IMR-90 (cell line): ENCODE data around the gene SFXN3. TPM values are rescaled to one million over a fixed set of nuclear protein-coding genes. Genes with fewer than 3 reads are reported as not detected.

ENCODE experiments used
- ATAC-seq: fragments of 200-7000 bp; cut with Tn5 transposase; 2 replicates; pipeline ENCODE4 v1.9.1; 2020; ENCODE audit warnings: low read depth, mild to moderate bottlenecking, moderate library complexity
- BruUV-seq: library from RNA; stranded (reverse); fragments of 400-500 nt; replicated peaks from 2 replicates; lab custom pipeline; 2021; lab: Mats Ljungman, UMichigan
- CTCF ChIA-PET: fragments of 300-600 bp; formaldehyde crosslinking; extraction: SDS; loops from one replicate; lab custom pipeline; 2021; ENCODE audit warnings: antibody characterized with exemption; lab: Yijun Ruan, JAX
- POLR2A ChIA-PET: fragments of 300-600 bp; sonication (Branson Sonifier 250); formaldehyde crosslinking; loops from one replicate; lab custom pipeline; 2022; ENCODE audit warnings: antibody characterized with exemption; ENCODE audit not compliant: unreplicated experiment; lab: Charles Lee
- DNase-seq: peaks from one replicate; pipeline ENCODE4 v3.0.0; 2013
- H2AFZ ChIP-seq: replicated peaks from 2 replicates; pipeline ENCODE3; 2013; ENCODE audit warnings: low read length, mild to moderate bottlenecking; ENCODE audit not compliant: poor library complexity
- H2AK5ac ChIP-seq: 2 replicates; pipeline ENCODE4 v1.6.1; 2013; ENCODE audit warnings: low read depth, low read length, inconsistent platforms
- H2AK9ac ChIP-seq: replicated peaks from 2 replicates; pipeline ENCODE3; 2013; ENCODE audit warnings: mild to moderate bottlenecking, low read depth, low read length, moderate library complexity; ENCODE audit not compliant: poor library complexity
- H2BK120ac ChIP-seq: 2 replicates; pipeline ENCODE4 v1.6.1; 2013; ENCODE audit warnings: low read depth, low read length, inconsistent platforms
- H2BK15ac ChIP-seq: 3 replicates; pipeline ENCODE4 v1.6.1; 2013; ENCODE audit warnings: low read depth, low read length, inconsistent platforms
- H2BK20ac ChIP-seq: 2 replicates; pipeline ENCODE4 v1.6.1; 2013; ENCODE audit warnings: low read depth, mild to moderate bottlenecking, inconsistent platforms, low read length, moderate library complexity
- H2BK5ac ChIP-seq: 2 replicates; pipeline ENCODE4 v1.6.1; 2013; ENCODE audit warnings: mild to moderate bottlenecking, low read depth, low read length, inconsistent platforms; ENCODE audit not compliant: poor library complexity, severe bottlenecking
- H3K14ac ChIP-seq: replicated peaks from 2 replicates; pipeline ENCODE4 v1.6.1; 2013; ENCODE audit warnings: low read depth, low read length, inconsistent platforms
- H3K18ac ChIP-seq: 2 replicates; pipeline ENCODE4 v1.6.1; 2013; ENCODE audit warnings: low read depth, low read length, control low read depth
- H3K23ac ChIP-seq: 2 replicates; pipeline ENCODE4 v1.6.1; 2013; ENCODE audit warnings: low read depth, low read length, inconsistent platforms
- H3K27ac ChIP-seq: 2 replicates; pipeline ENCODE4 v1.5.1; 2013; ENCODE audit warnings: mild to moderate bottlenecking, control low read depth, low read length; ENCODE audit not compliant: insufficient read depth
- H3K27me3 ChIP-seq: 2 replicates; pipeline ENCODE4 v1.6.1; 2013; ENCODE audit warnings: low read length; ENCODE audit not compliant: control insufficient read depth, insufficient read depth
- H3K36me3 ChIP-seq: 2 replicates; pipeline ENCODE4 v1.6.1; 2013; ENCODE audit warnings: low read length, mixed read lengths; ENCODE audit not compliant: control insufficient read depth, insufficient read depth
- H3K4ac ChIP-seq: 2 replicates; pipeline ENCODE4 v1.6.1; 2013; ENCODE audit warnings: low read depth, low read length, inconsistent platforms
- H3K4me1 ChIP-seq: 2 replicates; pipeline ENCODE4 v1.6.1; 2013; ENCODE audit warnings: low read length, mixed read lengths; ENCODE audit not compliant: control insufficient read depth, insufficient read depth
- H3K4me2 ChIP-seq: 2 replicates; pipeline ENCODE4 v1.6.1; 2013; ENCODE audit warnings: low read depth, mild to moderate bottlenecking, control low read depth, low read length, moderate library complexity
- H3K4me3 ChIP-seq: 2 replicates; pipeline ENCODE4 v1.5.1; 2013; ENCODE audit warnings: low read depth, mild to moderate bottlenecking, control low read depth, low read length, moderate library complexity; ENCODE audit not compliant: insufficient read depth
- H3K56ac ChIP-seq: 2 replicates; pipeline ENCODE4 v1.6.1; 2013; ENCODE audit warnings: low read length, inconsistent platforms; ENCODE audit not compliant: insufficient read depth; ENCODE audit errors: extremely low read depth
- H3K79me1 ChIP-seq, 2 experiments: 2 replicates each; pipeline ENCODE4 v1.6.1; 2013; ENCODE audit warnings: low read length in 2 of 2, inconsistent platforms in 1 of 2, low read depth in 1 of 2
- H3K9ac ChIP-seq: 2 replicates; pipeline ENCODE4 v1.6.1; 2013; ENCODE audit warnings: low read depth, low read length, control low read depth
- H3K9me1 ChIP-seq: 2 replicates; pipeline ENCODE4 v1.6.1; 2013; ENCODE audit warnings: low read length, inconsistent platforms; ENCODE audit not compliant: insufficient read depth
- H3K9me3 ChIP-seq: 2 replicates; pipeline ENCODE4 v1.6.1; 2013; ENCODE audit warnings: low read length; ENCODE audit not compliant: control insufficient read depth, insufficient read depth
- H4K20me1 ChIP-seq: 2 replicates; pipeline ENCODE4 v1.6.1; 2013; ENCODE audit warnings: low read length, inconsistent platforms; ENCODE audit not compliant: insufficient read depth
- H4K5ac ChIP-seq: 2 replicates; pipeline ENCODE4 v1.6.1; 2013; ENCODE audit warnings: mild to moderate bottlenecking, low read depth, low read length, control low read depth
- H4K8ac ChIP-seq, 2 experiments: 2 replicates each; pipeline ENCODE4 v1.6.1; 2013; ENCODE audit warnings: low read depth in 2 of 2, low read length in 2 of 2, control low read depth in 1 of 2, inconsistent platforms in 1 of 2
- H4K91ac ChIP-seq: 2 replicates; pipeline ENCODE4 v1.6.1; 2013; ENCODE audit warnings: low read depth, low read length, inconsistent platforms; ENCODE audit not compliant: insufficient read depth
- BHLHE40 ChIP-seq: fragments of 150-350 bp; IDR thresholded peaks from 2 replicates; pipeline ENCODE4 v1.6.1; 2016; ENCODE audit warnings: mild to moderate bottlenecking, low read depth, low read length
- CEBPB ChIP-seq: IDR thresholded peaks from 2 replicates; pipeline ENCODE4 v1.6.1; 2012; ENCODE audit warnings: low read depth, low read length, improper control_type of control experiment
- CHD1 ChIP-seq: IDR thresholded peaks from 2 replicates; pipeline ENCODE4 v1.6.1; 2012; ENCODE audit warnings: low read depth, low read length, improper control_type of control experiment
- CTCF ChIP-seq: conservative IDR thresholded peaks from 2 replicates; pipeline ENCODE4 v1.5.1; 2012; ENCODE audit warnings: mild to moderate bottlenecking, low read depth, low read length, improper control_type of control experiment
- ELK1 ChIP-seq: fragments of 150-350 bp; IDR thresholded peaks from 2 replicates; pipeline ENCODE4 v1.6.1; 2016; ENCODE audit warnings: low read depth, mild to moderate bottlenecking, low read length, moderate library complexity, borderline replicate concordance
- FOS ChIP-seq: fragments of 150-350 bp; IDR thresholded peaks from 2 replicates; pipeline ENCODE4 v1.6.1; 2016; ENCODE audit warnings: low read depth, low read length
- MAFK ChIP-seq: IDR thresholded peaks from 2 replicates; pipeline ENCODE4 v1.6.1; 2012; ENCODE audit warnings: low read depth, low read length, improper control_type of control experiment
- MAZ ChIP-seq: IDR thresholded peaks from 2 replicates; pipeline ENCODE4 v1.6.1; 2012; ENCODE audit warnings: low read depth, mild to moderate bottlenecking, low read length, improper control_type of control experiment, moderate library complexity, borderline replicate concordance
- MXI1 ChIP-seq: IDR thresholded peaks from 2 replicates; pipeline ENCODE4 v1.6.1; 2012; ENCODE audit warnings: low read depth, mild to moderate bottlenecking, low read length, moderate library complexity, borderline replicate concordance
- NFE2L2 ChIP-seq: fragments of 150-350 bp; IDR thresholded peaks from 2 replicates; pipeline ENCODE4 v1.6.1; 2016; ENCODE audit warnings: low read depth, mild to moderate bottlenecking, low read length
- POLR2A ChIP-seq: IDR thresholded peaks from 2 replicates; pipeline ENCODE4 v1.6.1; 2012; ENCODE audit warnings: mild to moderate bottlenecking, low read depth, low read length
- RAD21 ChIP-seq: IDR thresholded peaks from 2 replicates; pipeline ENCODE4 v1.6.1; 2012; ENCODE audit warnings: low read length, improper control_type of control experiment
- RCOR1 ChIP-seq: IDR thresholded peaks from 2 replicates; pipeline ENCODE4 v1.6.1; 2012; ENCODE audit warnings: mild to moderate bottlenecking, low read length, improper control_type of control experiment; ENCODE audit not compliant: insufficient replicate concordance
- RFX5 ChIP-seq: IDR thresholded peaks from 2 replicates; pipeline ENCODE4 v1.8.0; 2012; ENCODE audit warnings: low read depth, mild to moderate bottlenecking, low read length, moderate library complexity
- SMC3 ChIP-seq: fragments of 150-350 bp; IDR thresholded peaks from 2 replicates; pipeline ENCODE4 v1.6.1; 2016; ENCODE audit warnings: low read depth, mild to moderate bottlenecking, antibody characterized with exemption, low read length, moderate library complexity
- USF2 ChIP-seq: fragments of 150-350 bp; IDR thresholded peaks from 2 replicates; pipeline ENCODE4 v1.6.1; 2017; ENCODE audit warnings: mild to moderate bottlenecking, antibody characterized with exemption, low read length, low read depth
- WGBS, 2 experiments: methylation state at CpG; one replicate each; pipeline versions ENCODE4 v1.1.5 to v1.1.7; 2013; ENCODE audit warnings: missing lambda C conversion rate in 2 of 2; ENCODE audit not compliant: insufficient read length in 1 of 2; ENCODE audit errors: extremely low coverage in 2 of 2; 5-methylcytosine and 5-hydroxymethylcytosine counted together
- dilution Hi-C: fragments of 300-500 bp; cut with HindIII; formaldehyde crosslinking; loops from one replicate; pipeline ENCODE4 v1.14.3; 2018; ENCODE audit warnings: low sequenced_read_pairs; ENCODE audit not compliant: unreplicated experiment
- in situ Hi-C: fragments of 300-500 bp; cut with MboI; formaldehyde crosslinking; loops from 3 replicates; pipeline ENCODE4 v1.14.3; 2019; ENCODE audit warnings: low sequenced_read_pairs, inconsistent platforms, mixed read lengths
- intact Hi-C: fragments of 100-400 bp; cut with micrococcal nuclease; formaldehyde crosslinking; loops from 2 replicates; pipeline ENCODE4 v1.10.0; 2022
- polyA plus RNA-seq, 3 experiments: library from polyadenylated mRNA; depleted of rRNA; stranded (reverse); fragments of >200 nt; gene quantifications; 2 replicates each; pipeline ENCODE4 v1.2.3, GENCODE V29; 2012; ENCODE audit warnings: low replicate concordance in 1 of 3
- total RNA-seq: library from RNA; depleted of rRNA; stranded (reverse); fragments of >200 nt; gene quantifications from 2 replicates; pipeline ENCODE4 v1.2.3, GENCODE V29; 2012

Gene SFXN3
- total and polyA plus RNA-seq, 2 of the 4 experiments (the other 2 are of a cell fraction) = 64.7 to 77.2 TPM

- H3K14ac ChIP-seq = no peak overlapping the region
- no peak overlapping the region for H2AK5ac ChIP-seq
- DNase-seq (no peak), ATAC-seq (no peak)
- in situ Hi-C loops (no loop called here), intact Hi-C loops (no loop called here), dilution Hi-C loops (no loop called here)
- no peak overlapping the region for H3K4me3 ChIP-seq
- H3K9me3 ChIP-seq = no peaks in the 10 kb centered on the region
- H3K23ac ChIP-seq = no peak overlapping the region
- no peak overlapping the region for H3K4ac ChIP-seq
- TF ChIP-seq RFX5 (no peak), POLR2A (no peak), SMC3 (no peak), ELK1 (no peak), NFE2L2 (no peak), USF2 (no peak), CTCF (no peak), CHD1 (no peak), FOS (no peak), RCOR1 (no peak), BHLHE40 (no peak), CEBPB (no peak), MAFK (no peak), MXI1 (no peak), MAZ (no peak), RAD21 (no peak)
- no peak overlapping the region for H2AFZ ChIP-seq
- no peak overlapping the region for H2BK120ac ChIP-seq
- H3K36me3 ChIP-seq = no peaks in the 10 kb centered on the region
- H3K9me1 ChIP-seq = no peaks in the 10 kb centered on the region
- no peak overlapping the region for H3K27ac ChIP-seq
- peaks cover 3% of the 10 kb centered on the region; the same call in 1 of the 2 replicates for H3K27me3 ChIP-seq
- 90% methylated on average over 2 of the region's 5 CpGs; no CpG with 5 or more reads in 1 of the 2 experiments for WGBS, 2 experiments
- no TSS peak for BruUV-seq
- H3K9ac ChIP-seq = no peak overlapping the region
- H3K4me2 ChIP-seq = no peak overlapping the region
- H4K91ac ChIP-seq = no peak overlapping the region
- no peaks in the 10 kb centered on the region for H4K20me1 ChIP-seq
- H3K79me1 ChIP-seq = peaks cover 4 to 27% of the 10 kb centered on the region in 2 experiments
- no peak overlapping the region for H3K56ac ChIP-seq
- H2BK15ac ChIP-seq = no peak overlapping the region
- peaks cover 10% of the 10 kb centered on the region for H3K4me1 ChIP-seq
- no peak overlapping the region for H2BK20ac ChIP-seq
- no peak overlapping the region for H2BK5ac ChIP-seq
- H2AK9ac ChIP-seq = no peak overlapping the region
- POLR2A ChIA-PET = no interaction called here
- no peak overlapping the region for H3K18ac ChIP-seq
- no peak overlapping the region for H4K5ac ChIP-seq
- CTCF ChIA-PET = interaction anchor here (1.4 kb wide), 1 partner anchor 87 kb away, joined by 5 read pairs; no protein-coding TSS in a partner anchor
- no peak overlapping the region for H4K8ac ChIP-seq
Observed at GRCh38 chr10:101054876-101055275, 23.8 kb downstream of the SFXN3 start.
